HepG2 (cell line): ENCODE results near the gene BPIFB6. TPM values are rescaled to one million over a fixed set of nuclear protein-coding genes. Genes with fewer than 3 reads are reported as not detected.
A peak's percentile ranks its signal among the peaks of the same experiment; 100 is the strongest.

Source experiments
- ARID2 ChIP-seq: sonication (generic); formaldehyde crosslinking; IDR thresholded peaks from 2 replicates; pipeline ENCODE4 v1.8.1; 2022; ENCODE audit warnings: mild to moderate bottlenecking, missing genetic modification reagents, borderline replicate concordance
- ATF1 ChIP-seq: IDR thresholded peaks from 2 replicates; pipeline ENCODE4 v1.6.1; 2016; ENCODE audit warnings: mild to moderate bottlenecking, control low read depth
- ATF7 ChIP-seq, 2 experiments: fragments of 450-650 bp in 1 of 2; sonication (generic) in 1 of 2; formaldehyde crosslinking in 1 of 2; IDR thresholded peaks; 2 replicates each; pipeline versions ENCODE4 v1.4.0 to v1.6.1; 2016 to 2020; ENCODE audit warnings: antibody characterized with exemption in 1 of 2, mild to moderate bottlenecking in 1 of 2, missing genetic modification reagents in 1 of 2
- ATF7-NPFF ChIP-seq: sonication (generic); formaldehyde crosslinking; IDR thresholded peaks from 2 replicates; pipeline ENCODE4 v1.8.1; 2023; ENCODE audit warnings: mild to moderate bottlenecking, low read depth, missing genetic modification reagents, moderate library complexity
- BORCS8-MEF2B ChIP-seq: sonication (generic); formaldehyde crosslinking; IDR thresholded peaks from 2 replicates; pipeline ENCODE4 v1.8.0; 2022; ENCODE audit warnings: mild to moderate bottlenecking, missing genetic modification reagents
- DR1 ChIP-seq: sonication (generic); formaldehyde crosslinking; IDR thresholded peaks from 2 replicates; pipeline ENCODE4 v1.8.0; 2021; ENCODE audit warnings: mild to moderate bottlenecking, missing genetic modification reagents, inconsistent platforms
- JDP2 ChIP-seq: sonication (generic); formaldehyde crosslinking; IDR thresholded peaks from 2 replicates; pipeline ENCODE4 v1.8.1; 2022; ENCODE audit warnings: missing genetic modification reagents, borderline replicate concordance
- LCORL ChIP-seq, 2 experiments: fragments of 450-650 bp in 1 of 2; sonication (generic) in 1 of 2; formaldehyde crosslinking in 1 of 2; IDR thresholded peaks; 2 replicates each; pipeline versions ENCODE4 v1.5.0 to v1.6.1; 2017 to 2020; ENCODE audit warnings: antibody characterized with exemption in 1 of 2, missing genetic modification reagents in 1 of 2
- MIXL1 ChIP-seq: IDR thresholded peaks from 2 replicates; pipeline ENCODE4 v1.6.1; 2016
- MTA3 ChIP-seq: sonication (generic); formaldehyde crosslinking; IDR thresholded peaks from 2 replicates; pipeline ENCODE4 v1.4.0; 2020; ENCODE audit warnings: missing genetic modification reagents
- RARG ChIP-seq: sonication (generic); formaldehyde crosslinking; IDR thresholded peaks from 2 replicates; pipeline ENCODE4 v1.4.0; 2020; ENCODE audit warnings: low read depth, mild to moderate bottlenecking, missing genetic modification reagents
- SMAD3 ChIP-seq: sonication (generic); formaldehyde crosslinking; IDR thresholded peaks from 2 replicates; pipeline ENCODE4 v1.4.0; 2020; ENCODE audit warnings: missing genetic modification reagents
- ZBTB7A ChIP-seq: sonication (generic); formaldehyde crosslinking; IDR thresholded peaks from 2 replicates; pipeline ENCODE4 v1.8.0; 2022; ENCODE audit warnings: mild to moderate bottlenecking, missing genetic modification reagents
- ZFP36L2 ChIP-seq: sonication (generic); formaldehyde crosslinking; IDR thresholded peaks from 2 replicates; pipeline ENCODE4 v1.4.0; 2020; ENCODE audit warnings: missing genetic modification reagents
- ZNF296 ChIP-seq: sonication (generic); formaldehyde crosslinking; conservative IDR thresholded peaks from 2 replicates; pipeline ENCODE4 v1.5.0; 2020; ENCODE audit warnings: mild to moderate bottlenecking, missing genetic modification reagents
- ZNF614 ChIP-seq: IDR thresholded peaks from 2 replicates; pipeline ENCODE4 v1.6.1; 2018; ENCODE audit warnings: missing biosample characterization, missing genetic modification reagents, inconsistent platforms, borderline replicate concordance
- ZNF639 ChIP-seq: conservative IDR thresholded peaks from 2 replicates; pipeline ENCODE4 v1.6.1; 2018; ENCODE audit warnings: missing genetic modification reagents
- ZNF75D ChIP-seq: sonication (generic); formaldehyde crosslinking; IDR thresholded peaks from 2 replicates; pipeline ENCODE4 v1.8.1; 2023; ENCODE audit warnings: missing genetic modification reagents, mild to moderate bottlenecking, borderline replicate concordance
- ZNF782 ChIP-seq: sonication (generic); formaldehyde crosslinking; IDR thresholded peaks from 2 replicates; pipeline ENCODE4 v1.4.0; 2020; ENCODE audit warnings: missing genetic modification reagents, mild to moderate bottlenecking, borderline replicate concordance
- ZSCAN21 ChIP-seq: sonication (generic); formaldehyde crosslinking; IDR thresholded peaks from 2 replicates; pipeline ENCODE4 v1.8.0; 2022; ENCODE audit warnings: mild to moderate bottlenecking, missing genetic modification reagents, moderate library complexity, borderline replicate concordance
- polyA plus RNA-seq, 8 experiments: library from polyadenylated mRNA; depleted of rRNA in 3 of 8; stranded (reverse) in 7 of 8; unstranded in 1 of 8; fragments of >200 nt; fragmentation: Illumina TruSeq in 4 of 8; extraction: Trizol in 4 of 8; gene quantifications; 2 replicates each; pipeline versions ENCODE4 v1.2.1 to v1.2.3, GENCODE V29; 2011 to 2016; ENCODE audit warnings: low read depth in 4 of 8, missing spikeins in 1 of 8, mixed read lengths in 1 of 8; ENCODE audit not compliant: insufficient read depth in 1 of 8
- total RNA-seq, 5 experiments: library from RNA; depleted of rRNA; stranded (reverse); fragments of >200 nt; fragmentation: Illumina TruSeq; extraction: Trizol; gene quantifications; 2 replicates each; pipeline ENCODE4 v1.2.3, GENCODE V29; 2016; ENCODE audit warnings: low read depth in 1 of 5
- TF ChIP-seq, protein P1 (sequence below): IDR thresholded peaks from 2 replicates; pipeline ENCODE4 v1.6.1; 2016
- TF ChIP-seq, protein P2 (sequence below): sonication (generic); formaldehyde crosslinking; IDR thresholded peaks from 2 replicates; pipeline ENCODE4 v1.4.0; 2020; ENCODE audit warnings: mild to moderate bottlenecking, missing genetic modification reagents
- TF ChIP-seq, protein P3 (sequence below): sonication (generic); formaldehyde crosslinking; IDR thresholded peaks from 2 replicates; pipeline ENCODE4 v1.4.0; 2020; ENCODE audit warnings: low read depth, mild to moderate bottlenecking, missing genetic modification reagents

BPIFB6 gene
- total and polyA plus RNA-seq, 2 of the 13 experiments (the other 11 are each of a cell fraction or from before 2014, with no cell fraction given), result 0.13 to 1.7 TPM

- no peak for TF ChIP-seq BORCS8-MEF2B (CRISPR knock-in tag)
- 0 out of 2 replicates have a peak, but pooled peaks have one; percentile 41 for TF ChIP-seq ZNF296 (CRISPR knock-in tag)
- no peak for TF ChIP-seq JDP2 (CRISPR knock-in tag)
- no peak for TF ChIP-seq ATF1 (CRISPR knock-in tag)
- TF ChIP-seq ZNF639 (CRISPR knock-in tag), result no peak
- TF ChIP-seq ZNF75D (CRISPR knock-in tag), result no peak
- TF ChIP-seq ATF7-NPFF (CRISPR knock-in tag), result no peak; the same call in 1 of the 2 replicates
- no peak for TF ChIP-seq MIXL1 (CRISPR knock-in tag)
- no peak for TF ChIP-seq ATF7 (IDR thresholded peaks at IDR 0.05)
- TF ChIP-seq ATF7 (CRISPR knock-in tag; IDR thresholded peaks at IDR 0.05), result no peak
- no peak for TF ChIP-seq RARG
- TF ChIP-seq, protein P1, sequence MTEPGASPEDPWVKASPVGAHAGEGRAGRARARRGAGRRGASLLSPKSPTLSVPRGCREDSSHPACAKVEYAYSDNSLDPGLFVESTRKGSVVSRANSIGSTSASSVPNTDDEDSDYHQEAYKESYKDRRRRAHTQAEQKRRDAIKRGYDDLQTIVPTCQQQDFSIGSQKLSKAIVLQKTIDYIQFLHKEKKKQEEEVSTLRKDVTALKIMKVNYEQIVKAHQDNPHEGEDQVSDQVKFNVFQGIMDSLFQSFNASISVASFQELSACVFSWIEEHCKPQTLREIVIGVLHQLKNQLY (CRISPR knock-in tag), result no peak
- TF ChIP-seq MTA3, result no peak
- 0 out of 2 replicates have a peak, but pooled peaks have one; percentile 29 for TF ChIP-seq ZBTB7A (CRISPR knock-in tag)
- TF ChIP-seq SMAD3 (CRISPR knock-in tag), result no peak
- TF ChIP-seq, protein P2, sequence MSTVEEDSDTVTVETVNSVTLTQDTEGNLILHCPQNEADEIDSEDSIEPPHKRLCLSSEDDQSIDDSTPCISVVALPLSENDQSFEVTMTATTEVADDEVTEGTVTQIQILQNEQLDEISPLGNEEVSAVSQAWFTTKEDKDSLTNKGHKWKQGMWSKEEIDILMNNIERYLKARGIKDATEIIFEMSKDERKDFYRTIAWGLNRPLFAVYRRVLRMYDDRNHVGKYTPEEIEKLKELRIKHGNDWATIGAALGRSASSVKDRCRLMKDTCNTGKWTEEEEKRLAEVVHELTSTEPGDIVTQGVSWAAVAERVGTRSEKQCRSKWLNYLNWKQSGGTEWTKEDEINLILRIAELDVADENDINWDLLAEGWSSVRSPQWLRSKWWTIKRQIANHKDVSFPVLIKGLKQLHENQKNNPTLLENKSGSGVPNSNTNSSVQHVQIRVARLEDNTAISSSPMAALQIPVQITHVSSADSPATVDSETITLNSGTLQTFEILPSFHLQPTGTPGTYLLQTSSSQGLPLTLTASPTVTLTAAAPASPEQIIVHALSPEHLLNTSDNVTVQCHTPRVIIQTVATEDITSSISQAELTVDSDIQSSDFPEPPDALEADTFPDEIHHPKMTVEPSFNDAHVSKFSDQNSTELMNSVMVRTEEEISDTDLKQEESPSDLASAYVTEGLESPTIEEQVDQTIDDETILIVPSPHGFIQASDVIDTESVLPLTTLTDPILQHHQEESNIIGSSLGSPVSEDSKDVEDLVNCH, result no peak
- TF ChIP-seq ARID2 (CRISPR knock-in tag), result no peak
- no peak for TF ChIP-seq LCORL (IDR thresholded peaks at IDR 0.05)
- TF ChIP-seq LCORL (CRISPR knock-in tag; IDR thresholded peaks at IDR 0.05), result no peak
- TF ChIP-seq, protein P3, sequence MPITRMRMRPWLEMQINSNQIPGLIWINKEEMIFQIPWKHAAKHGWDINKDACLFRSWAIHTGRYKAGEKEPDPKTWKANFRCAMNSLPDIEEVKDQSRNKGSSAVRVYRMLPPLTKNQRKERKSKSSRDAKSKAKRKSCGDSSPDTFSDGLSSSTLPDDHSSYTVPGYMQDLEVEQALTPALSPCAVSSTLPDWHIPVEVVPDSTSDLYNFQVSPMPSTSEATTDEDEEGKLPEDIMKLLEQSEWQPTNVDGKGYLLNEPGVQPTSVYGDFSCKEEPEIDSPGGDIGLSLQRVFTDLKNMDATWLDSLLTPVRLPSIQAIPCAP (CRISPR knock-in tag), result no peak
- no peak for TF ChIP-seq DR1 (CRISPR knock-in tag)
- TF ChIP-seq ZSCAN21 (CRISPR knock-in tag), result 0 out of 2 replicates have a peak, but pooled peaks have one; percentile 26
- TF ChIP-seq ZFP36L2 (CRISPR knock-in tag), result no peak
- TF ChIP-seq ZNF614 (CRISPR knock-in tag), result no peak
- TF ChIP-seq ZNF782 (CRISPR knock-in tag), result no peak
Observed at GRCh38 chr20:33019465-33020277, 11.8 kb upstream of the BPIFB6 start (continued).
